NCI-H1105 (cell line): ENCODE data around the gene STPG1.

Experiments
- DNase-seq: peaks from one replicate; lab custom pipeline; 2025; lab: John Stamatoyannopoulos, UW

The STPG1 gene

DNA sequence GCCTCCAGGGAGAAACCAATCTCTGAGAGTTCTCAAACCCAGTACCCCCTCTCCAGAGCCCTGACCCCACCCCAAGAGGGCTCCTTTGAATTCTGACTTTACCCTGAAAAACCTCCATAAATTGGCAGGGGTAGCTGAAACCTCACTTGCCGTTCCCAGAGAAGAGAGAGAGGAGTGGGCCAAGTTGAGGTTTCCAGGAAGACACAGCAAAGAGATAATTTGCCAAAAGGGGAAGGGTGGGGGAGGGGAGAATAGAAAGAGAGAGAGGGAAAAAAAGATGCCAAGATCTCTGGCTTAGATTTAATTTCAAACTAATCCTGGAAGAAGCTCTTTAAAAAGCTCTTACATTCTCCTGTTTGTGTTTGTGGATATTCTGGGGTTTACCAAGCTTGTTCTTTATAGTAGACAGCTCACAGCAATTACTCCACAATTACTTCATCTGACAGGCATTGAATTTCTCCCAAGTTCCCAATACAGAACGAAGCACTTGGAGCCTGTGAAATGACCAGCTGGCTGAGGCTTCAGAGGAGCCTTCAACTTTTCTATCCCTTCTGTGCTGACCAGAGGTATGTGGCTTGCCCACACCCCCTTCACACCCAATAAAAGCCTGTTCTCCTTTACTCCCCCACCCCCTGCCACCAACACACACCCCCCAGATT lies 95.5 kb downstream of the STPG1 start:
- DNase-seq, result no peak

DNA sequence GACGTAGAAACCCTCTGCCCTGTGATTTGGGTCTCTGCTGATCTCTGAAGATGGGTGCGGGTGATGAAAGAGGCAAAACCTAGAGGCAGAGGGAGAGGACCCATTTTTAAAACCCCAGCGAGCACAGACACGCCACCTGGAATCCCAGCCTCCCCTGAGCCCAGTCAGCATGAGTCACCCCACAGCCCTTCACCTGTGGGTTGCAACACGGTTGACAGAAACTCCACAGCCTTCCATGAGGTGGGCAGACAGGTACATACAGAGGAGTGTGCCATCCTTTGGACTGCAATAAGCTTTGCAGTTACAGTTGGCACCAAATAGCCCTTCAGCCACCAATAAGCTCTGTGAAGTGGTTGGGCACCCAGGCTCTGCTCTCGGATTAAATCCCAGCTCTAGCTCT lies 96.5 kb downstream of the STPG1 start:
- no peak for DNase-seq

- no peak for DNase-seq
Measured at GRCh38 chr1:24316645-24317044, 96.9 kb downstream of the STPG1 start.

GRCh38 chr1:24315391-24315790 lies 98.2 kb downstream of the STPG1 start:
- DNase-seq, result no peak

DNA sequence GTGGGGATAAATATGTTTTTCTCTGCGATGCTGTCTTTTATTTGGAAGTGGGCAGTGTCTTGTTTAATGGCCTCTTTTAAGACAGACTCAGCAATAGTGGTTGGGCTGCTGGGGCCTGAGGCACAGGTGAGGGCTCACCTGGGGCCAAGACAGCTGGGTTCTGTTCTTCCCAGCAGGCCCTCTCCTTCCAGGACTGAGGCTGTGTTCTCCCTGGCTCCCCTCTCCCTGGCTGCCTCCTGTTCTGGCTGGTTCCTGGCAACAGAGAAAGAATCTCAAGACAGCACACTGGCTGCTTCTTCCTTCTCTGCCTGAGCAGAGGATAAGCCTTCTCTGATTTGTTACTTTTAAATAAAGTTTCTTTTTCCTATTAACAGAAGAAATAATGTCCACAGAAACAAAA lies 101.8 kb downstream of the STPG1 start:
- DNase-seq, result no peak

GRCh38 chr1:24311234-24311633 lies 102.3 kb downstream of the STPG1 start:
- no peak for DNase-seq

DNA sequence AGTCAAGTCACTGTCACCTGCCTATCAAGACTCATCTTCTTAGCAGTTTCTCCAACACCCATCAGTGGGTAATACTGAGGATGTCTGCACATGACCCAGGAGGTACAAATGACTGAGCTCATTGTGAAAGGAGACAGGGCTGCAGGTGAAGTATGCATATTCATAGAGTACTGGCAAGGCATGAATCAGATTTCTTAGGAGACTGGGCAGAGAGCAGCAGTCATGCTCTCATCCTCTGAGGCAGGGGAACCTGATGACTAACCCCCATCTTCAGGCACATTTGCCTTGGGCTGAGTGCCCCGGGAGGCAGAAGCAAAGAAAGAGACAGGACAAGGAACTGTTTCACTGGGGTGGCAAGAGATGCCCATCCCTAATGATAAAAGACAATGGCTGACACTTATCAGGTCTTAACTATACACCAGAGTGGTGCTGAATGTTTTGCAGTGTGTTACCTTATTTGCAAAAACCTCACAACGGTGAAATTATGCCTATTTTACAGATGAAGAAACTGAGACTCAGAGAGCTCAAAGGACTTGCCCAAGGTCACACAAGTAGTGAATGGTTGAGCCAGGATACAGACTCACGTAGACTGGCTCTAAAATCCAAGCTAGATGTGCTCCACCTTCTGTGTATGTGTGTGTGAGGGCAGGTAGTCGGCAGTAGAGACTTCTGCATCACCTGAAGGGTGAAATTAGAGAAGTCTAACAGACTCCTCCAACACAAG lies 103.7 kb downstream of the STPG1 start:
- no peak for DNase-seq

- DNase-seq, result no peak
Measured at GRCh38 chr1:24308365-24309015, 105.1 kb downstream of the STPG1 start.
